ENCODE results near the gene SHQ1.

- TF ChIP-seq CTCF (IDR thresholded peaks at IDR 0.05; ENCODE audit: insufficient read depth, low read length) (no peak), POLR2AphosphoS5 (IDR thresholded peaks at IDR 0.05; ENCODE audit: low read depth) (no peak), REST (IDR thresholded peaks at IDR 0.05; ENCODE audit: insufficient replicate concordance, low read depth) (no peak), SPI1 (IDR thresholded peaks at IDR 0.05; ENCODE audit: borderline replicate concordance, low read depth) (no peak)
These were observed 3.7 kb downstream of the SHQ1 start for GRCh38 chr3:72844436-72844993.
